IMR-90 (cell line): Measurements from ENCODE around the gene LMBR1L. TPM values are rescaled to one million over a fixed set of nuclear protein-coding genes. Genes with fewer than 3 reads are reported as not detected.

Source experiments
- ATAC-seq: fragments of 200-7000 bp; cut with Tn5 transposase; 2 replicates; pipeline ENCODE4 v1.9.1; 2020; ENCODE audit warnings: low read depth, mild to moderate bottlenecking, moderate library complexity
- BruUV-seq: library from RNA; stranded (reverse); fragments of 400-500 nt; replicated peaks from 2 replicates; lab custom pipeline; 2021; lab: Mats Ljungman, UMichigan
- CTCF ChIA-PET: fragments of 300-600 bp; formaldehyde crosslinking; extraction: SDS; loops from one replicate; lab custom pipeline; 2021; ENCODE audit warnings: antibody characterized with exemption; lab: Yijun Ruan, JAX
- POLR2A ChIA-PET: fragments of 300-600 bp; sonication (Branson Sonifier 250); formaldehyde crosslinking; loops from one replicate; lab custom pipeline; 2022; ENCODE audit warnings: antibody characterized with exemption; ENCODE audit not compliant: unreplicated experiment; lab: Charles Lee
- DNase-seq: peaks from one replicate; pipeline ENCODE4 v3.0.0; 2013
- H2AFZ ChIP-seq: replicated peaks from 2 replicates; pipeline ENCODE3; 2013; ENCODE audit warnings: low read length, mild to moderate bottlenecking; ENCODE audit not compliant: poor library complexity
- H2AK5ac ChIP-seq: 2 replicates; pipeline ENCODE4 v1.6.1; 2013; ENCODE audit warnings: low read depth, low read length, inconsistent platforms
- H2AK9ac ChIP-seq: replicated peaks from 2 replicates; pipeline ENCODE3; 2013; ENCODE audit warnings: mild to moderate bottlenecking, low read depth, low read length, moderate library complexity; ENCODE audit not compliant: poor library complexity
- H2BK120ac ChIP-seq: 2 replicates; pipeline ENCODE4 v1.6.1; 2013; ENCODE audit warnings: low read depth, low read length, inconsistent platforms
- H2BK15ac ChIP-seq: 3 replicates; pipeline ENCODE4 v1.6.1; 2013; ENCODE audit warnings: low read depth, low read length, inconsistent platforms
- H2BK20ac ChIP-seq: 2 replicates; pipeline ENCODE4 v1.6.1; 2013; ENCODE audit warnings: low read depth, mild to moderate bottlenecking, inconsistent platforms, low read length, moderate library complexity
- H2BK5ac ChIP-seq: 2 replicates; pipeline ENCODE4 v1.6.1; 2013; ENCODE audit warnings: mild to moderate bottlenecking, low read depth, low read length, inconsistent platforms; ENCODE audit not compliant: poor library complexity, severe bottlenecking
- H3K14ac ChIP-seq: replicated peaks from 2 replicates; pipeline ENCODE4 v1.6.1; 2013; ENCODE audit warnings: low read depth, low read length, inconsistent platforms
- H3K18ac ChIP-seq: 2 replicates; pipeline ENCODE4 v1.6.1; 2013; ENCODE audit warnings: low read depth, low read length, control low read depth
- H3K23ac ChIP-seq: 2 replicates; pipeline ENCODE4 v1.6.1; 2013; ENCODE audit warnings: low read depth, low read length, inconsistent platforms
- H3K27ac ChIP-seq: 2 replicates; pipeline ENCODE4 v1.5.1; 2013; ENCODE audit warnings: mild to moderate bottlenecking, control low read depth, low read length; ENCODE audit not compliant: insufficient read depth
- H3K27me3 ChIP-seq: 2 replicates; pipeline ENCODE4 v1.6.1; 2013; ENCODE audit warnings: low read length; ENCODE audit not compliant: control insufficient read depth, insufficient read depth
- H3K36me3 ChIP-seq: 2 replicates; pipeline ENCODE4 v1.6.1; 2013; ENCODE audit warnings: low read length, mixed read lengths; ENCODE audit not compliant: control insufficient read depth, insufficient read depth
- H3K4ac ChIP-seq: 2 replicates; pipeline ENCODE4 v1.6.1; 2013; ENCODE audit warnings: low read depth, low read length, inconsistent platforms
- H3K4me1 ChIP-seq: 2 replicates; pipeline ENCODE4 v1.6.1; 2013; ENCODE audit warnings: low read length, mixed read lengths; ENCODE audit not compliant: control insufficient read depth, insufficient read depth
- H3K4me2 ChIP-seq: 2 replicates; pipeline ENCODE4 v1.6.1; 2013; ENCODE audit warnings: low read depth, mild to moderate bottlenecking, control low read depth, low read length, moderate library complexity
- H3K4me3 ChIP-seq: 2 replicates; pipeline ENCODE4 v1.5.1; 2013; ENCODE audit warnings: low read depth, mild to moderate bottlenecking, control low read depth, low read length, moderate library complexity; ENCODE audit not compliant: insufficient read depth
- H3K56ac ChIP-seq: 2 replicates; pipeline ENCODE4 v1.6.1; 2013; ENCODE audit warnings: low read length, inconsistent platforms; ENCODE audit not compliant: insufficient read depth; ENCODE audit errors: extremely low read depth
- H3K79me1 ChIP-seq, 2 experiments: 2 replicates each; pipeline ENCODE4 v1.6.1; 2013; ENCODE audit warnings: low read length in 2 of 2, inconsistent platforms in 1 of 2, low read depth in 1 of 2
- H3K9ac ChIP-seq: 2 replicates; pipeline ENCODE4 v1.6.1; 2013; ENCODE audit warnings: low read depth, low read length, control low read depth
- H3K9me1 ChIP-seq: 2 replicates; pipeline ENCODE4 v1.6.1; 2013; ENCODE audit warnings: low read length, inconsistent platforms; ENCODE audit not compliant: insufficient read depth
- H3K9me3 ChIP-seq: 2 replicates; pipeline ENCODE4 v1.6.1; 2013; ENCODE audit warnings: low read length; ENCODE audit not compliant: control insufficient read depth, insufficient read depth
- H4K20me1 ChIP-seq: 2 replicates; pipeline ENCODE4 v1.6.1; 2013; ENCODE audit warnings: low read length, inconsistent platforms; ENCODE audit not compliant: insufficient read depth
- H4K5ac ChIP-seq: 2 replicates; pipeline ENCODE4 v1.6.1; 2013; ENCODE audit warnings: mild to moderate bottlenecking, low read depth, low read length, control low read depth
- H4K8ac ChIP-seq, 2 experiments: 2 replicates each; pipeline ENCODE4 v1.6.1; 2013; ENCODE audit warnings: low read depth in 2 of 2, low read length in 2 of 2, control low read depth in 1 of 2, inconsistent platforms in 1 of 2
- H4K91ac ChIP-seq: 2 replicates; pipeline ENCODE4 v1.6.1; 2013; ENCODE audit warnings: low read depth, low read length, inconsistent platforms; ENCODE audit not compliant: insufficient read depth
- NFE2L2 ChIP-seq: fragments of 150-350 bp; IDR thresholded peaks from 2 replicates; pipeline ENCODE4 v1.6.1; 2016; ENCODE audit warnings: low read depth, mild to moderate bottlenecking, low read length
- POLR2A ChIP-seq: IDR thresholded peaks from 2 replicates; pipeline ENCODE4 v1.6.1; 2012; ENCODE audit warnings: mild to moderate bottlenecking, low read depth, low read length
- RFX5 ChIP-seq: IDR thresholded peaks from 2 replicates; pipeline ENCODE4 v1.8.0; 2012; ENCODE audit warnings: low read depth, mild to moderate bottlenecking, low read length, moderate library complexity
- SMC3 ChIP-seq: fragments of 150-350 bp; IDR thresholded peaks from 2 replicates; pipeline ENCODE4 v1.6.1; 2016; ENCODE audit warnings: low read depth, mild to moderate bottlenecking, antibody characterized with exemption, low read length, moderate library complexity
- USF2 ChIP-seq: fragments of 150-350 bp; IDR thresholded peaks from 2 replicates; pipeline ENCODE4 v1.6.1; 2017; ENCODE audit warnings: mild to moderate bottlenecking, antibody characterized with exemption, low read length, low read depth
- WGBS, 2 experiments: methylation state at CpG; one replicate each; pipeline versions ENCODE4 v1.1.5 to v1.1.7; 2013; ENCODE audit warnings: missing lambda C conversion rate in 2 of 2; ENCODE audit not compliant: insufficient read length in 1 of 2; ENCODE audit errors: extremely low coverage in 2 of 2; 5-methylcytosine and 5-hydroxymethylcytosine counted together
- dilution Hi-C: fragments of 300-500 bp; cut with HindIII; formaldehyde crosslinking; loops from one replicate; pipeline ENCODE4 v1.14.3; 2018; ENCODE audit warnings: low sequenced_read_pairs; ENCODE audit not compliant: unreplicated experiment
- in situ Hi-C: fragments of 300-500 bp; cut with MboI; formaldehyde crosslinking; loops from 3 replicates; pipeline ENCODE4 v1.14.3; 2019; ENCODE audit warnings: low sequenced_read_pairs, inconsistent platforms, mixed read lengths
- intact Hi-C: fragments of 100-400 bp; cut with micrococcal nuclease; formaldehyde crosslinking; loops from 2 replicates; pipeline ENCODE4 v1.10.0; 2022
- polyA plus RNA-seq, 3 experiments: library from polyadenylated mRNA; depleted of rRNA; stranded (reverse); fragments of >200 nt; gene quantifications; 2 replicates each; pipeline ENCODE4 v1.2.3, GENCODE V29; 2012; ENCODE audit warnings: low replicate concordance in 1 of 3
- total RNA-seq: library from RNA; depleted of rRNA; stranded (reverse); fragments of >200 nt; gene quantifications from 2 replicates; pipeline ENCODE4 v1.2.3, GENCODE V29; 2012

Gene LMBR1L
- total and polyA plus RNA-seq, 2 of the 4 experiments (the other 2 are of a cell fraction): 33.0 to 44.6 TPM

GRCh38 chr12:49051373-49051764 lies 59.3 kb downstream of the LMBR1L start:
- Histone ChIP-seq H3K4ac (no peak overlapping the region), H4K8ac (no peak overlapping the region), H2BK20ac (no peak overlapping the region), H4K91ac (no peak overlapping the region), H2BK5ac (no peak overlapping the region), H2BK120ac (no peak overlapping the region), H3K9ac (no peak overlapping the region), H2AFZ (no peak overlapping the region), H3K9me3 (no peaks in the 10 kb centered on the region), H3K79me1 (peaks cover 46 to 89% of the 10 kb centered on the region in 2 experiments), H3K4me2 (no peak overlapping the region), H3K56ac (no peak overlapping the region), H3K9me1 (peaks cover 26% of the 10 kb centered on the region), H2AK5ac (no peak overlapping the region), H4K5ac (no peak overlapping the region), H3K27ac (no peak overlapping the region), H2AK9ac (no peak overlapping the region), H3K27me3 (no peaks in the 10 kb centered on the region), H2BK15ac (no peak overlapping the region), H3K18ac (no peak overlapping the region), H4K20me1 (peaks cover 84% of the 10 kb centered on the region), H3K36me3 (peaks cover 80% of the 10 kb centered on the region), H3K14ac (no peak overlapping the region), H3K23ac (no peak overlapping the region), H3K4me1 (peaks cover 9% of the 10 kb centered on the region), H3K4me3 (no peak overlapping the region)
- BruUV-seq: no TSS peak
- in situ Hi-C loops: no loop called here
- intact Hi-C loops: no loop called here
- no peak for TF ChIP-seq RFX5
- TF ChIP-seq NFE2L2: no peak
- no peak for TF ChIP-seq USF2
- no peak for TF ChIP-seq POLR2A
- TF ChIP-seq SMC3: no peak
- dilution Hi-C loops: no loop called here
- ChIA-PET POLR2A (no interaction called here), CTCF (no interaction called here)
- ATAC-seq (no peak), DNase-seq (no peak)
- 100% methylated on average over 7 of the region's 18 CpGs; no CpG with 5 or more reads in 1 of the 2 experiments for WGBS, 2 experiments
